Neural progenitor cell (in vitro differentiated cells): ENCODE data around the gene SLC6A9. TPM values are rescaled to one million over a fixed set of nuclear protein-coding genes. Genes with fewer than 3 reads are reported as not detected.

Source experiments
- DNase-seq: peaks from one replicate; pipeline ENCODE4 v3.0.0-alpha.2; 2016; ENCODE audit warnings: low spot score
- H2AFZ ChIP-seq: fragments of 200-600 bp; sonication (generic); replicated peaks from 2 replicates; pipeline ENCODE4 v1.6.1; 2016; ENCODE audit warnings: antibody characterized with exemption
- H3F3A ChIP-seq: fragments of 200-600 bp; sonication (generic); 2 replicates; pipeline ENCODE4 v1.6.1; 2016; ENCODE audit warnings: antibody characterized with exemption, low read depth
- H3K27ac ChIP-seq: fragments of 200-600 bp; sonication (generic); 2 replicates; pipeline ENCODE4 v1.5.1; 2016; ENCODE audit warnings: mild to moderate bottlenecking
- H3K27me3 ChIP-seq: fragments of 200-600 bp; sonication (generic); 2 replicates; pipeline ENCODE4 v1.6.1; 2016; ENCODE audit warnings: mild to moderate bottlenecking, moderate library complexity
- H3K36me3 ChIP-seq: fragments of 200-600 bp; sonication (generic); 2 replicates; pipeline ENCODE4 v1.5.1; 2016
- H3K4me1 ChIP-seq: fragments of 200-600 bp; sonication (generic); 2 replicates; pipeline ENCODE4 v1.6.1; 2016; ENCODE audit warnings: mixed run types
- H3K4me2 ChIP-seq: fragments of 200-600 bp; sonication (generic); 2 replicates; pipeline ENCODE4 v1.6.1; 2016
- H3K4me3 ChIP-seq: fragments of 200-600 bp; sonication (generic); 2 replicates; pipeline ENCODE4 v1.5.1; 2016
- H3K79me2 ChIP-seq: fragments of 200-600 bp; sonication (generic); 2 replicates; pipeline ENCODE4 v1.6.1; 2016; ENCODE audit warnings: low read depth
- H3K9ac ChIP-seq: fragments of 200-600 bp; sonication (generic); 2 replicates; pipeline ENCODE4 v1.6.1; 2016
- H3K9me3 ChIP-seq: fragments of 200-600 bp; sonication (generic); 2 replicates; pipeline ENCODE4 v1.5.1; 2016; ENCODE audit warnings: low read depth
- H4K20me1 ChIP-seq: fragments of 200-600 bp; sonication (generic); 2 replicates; pipeline ENCODE4 v1.6.1; 2016; ENCODE audit warnings: low read depth
- H3K27ac Mint-ChIP-seq: 3 replicates; pipeline ENCODE4 v1.8.0; 2021; ENCODE audit warnings: mixed read lengths
- H3K27me3 Mint-ChIP-seq: 2 replicates; pipeline ENCODE4 v1.8.0; 2022; ENCODE audit warnings: low read depth, mild to moderate bottlenecking, inconsistent platforms, moderate library complexity, mixed read lengths; ENCODE audit not compliant: insufficient read depth
- H3K36me3 Mint-ChIP-seq: 3 replicates; pipeline ENCODE4 v1.8.0; 2021; ENCODE audit warnings: mixed read lengths
- H3K4me1 Mint-ChIP-seq: 3 replicates; pipeline ENCODE4 v1.8.0; 2021; ENCODE audit warnings: mixed read lengths
- H3K4me3 Mint-ChIP-seq: 3 replicates; pipeline ENCODE4 v1.8.0; 2021; ENCODE audit warnings: mild to moderate bottlenecking, moderate library complexity, mixed read lengths
- H3K9me3 Mint-ChIP-seq: 3 replicates; pipeline ENCODE4 v1.8.0; 2020; ENCODE audit warnings: mixed read lengths
- EZH2 ChIP-seq: fragments of 200-600 bp; sonication (generic); IDR thresholded peaks from 2 replicates; pipeline ENCODE4 v1.6.1; 2017; ENCODE audit warnings: antibody characterized with exemption, mild to moderate bottlenecking, moderate library complexity
- EZH2phosphoT487 ChIP-seq: fragments of 200-600 bp; sonication (generic); IDR thresholded peaks from 2 replicates; pipeline ENCODE4 v1.6.1; 2017; ENCODE audit warnings: antibody characterized with exemption
- total RNA-seq: library from RNA; depleted of rRNA; stranded (reverse); fragments of >200 nt; gene quantifications from 2 replicates; pipeline ENCODE4 v1.2.3, GENCODE V29; 2015; ENCODE audit warnings: low replicate concordance
- TF ChIP-seq, protein P1 (sequence below): fragments of 200-600 bp; sonication (generic); IDR thresholded peaks from 2 replicates; pipeline ENCODE4 v1.5.1; 2017; ENCODE audit warnings: antibody characterized with exemption, mild to moderate bottlenecking

Gene SLC6A9
- total RNA-seq, 1 donor from 2014 or later, result 1.4 TPM

DNA sequence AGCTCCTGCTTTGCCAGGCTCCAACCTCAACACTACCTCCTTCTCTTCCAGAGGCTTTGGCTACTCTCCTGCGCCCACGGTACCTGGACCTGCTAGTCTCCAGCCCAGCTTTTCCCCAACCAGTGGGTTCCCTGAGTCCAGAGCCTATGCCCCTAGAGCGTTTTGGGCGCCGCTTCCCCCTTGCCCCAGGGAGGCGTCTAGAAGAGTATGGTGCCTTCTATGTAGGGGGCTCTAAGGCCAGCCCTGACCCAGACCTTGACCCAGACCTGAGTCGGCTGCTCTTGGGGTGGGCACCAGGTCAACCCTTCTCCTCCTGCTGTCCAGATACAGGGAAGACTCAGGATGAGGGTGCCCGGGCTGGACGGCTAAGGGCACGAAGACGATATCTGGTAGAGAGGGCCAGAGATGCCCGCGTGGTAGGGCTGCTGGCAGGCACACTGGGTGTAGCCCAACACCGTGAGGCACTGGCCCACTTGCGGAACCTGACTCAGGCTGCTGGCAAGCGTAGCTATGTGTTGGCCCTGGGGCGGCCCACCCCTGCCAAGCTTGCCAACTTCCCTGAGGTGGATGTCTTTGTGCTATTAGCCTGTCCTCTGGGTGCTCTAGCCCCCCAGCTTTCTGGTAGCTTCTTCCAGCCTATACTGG is 59.8 kb downstream of the SLC6A9 start:
- peaks cover 18% of the 10 kb centered on the region for H4K20me1 ChIP-seq
- H3F3A ChIP-seq, result peaks cover 30% of the 10 kb centered on the region
- no peak overlapping the region for H3K27ac ChIP-seq
- H3K4me3 ChIP-seq, result no peak overlapping the region
- no peak overlapping the region for H3K4me2 ChIP-seq
- Mint-ChIP-seq H3K4me3 (peak overlapping the region; percentile 96), H3K4me1 (peaks cover 34% of the 10 kb centered on the region), H3K9me3 (no peaks in the 10 kb centered on the region), H3K27me3 (no peaks in the 10 kb centered on the region), H3K27ac (no peak overlapping the region), H3K36me3 (peaks cover 7% of the 10 kb centered on the region)
- H2AFZ ChIP-seq, result no peak overlapping the region
- no peaks in the 10 kb centered on the region for H3K9me3 ChIP-seq
- no peak for DNase-seq
- no peak overlapping the region for H3K9ac ChIP-seq
- peaks cover 7% of the 10 kb centered on the region for H3K4me1 ChIP-seq
- TF ChIP-seq, protein P1, sequence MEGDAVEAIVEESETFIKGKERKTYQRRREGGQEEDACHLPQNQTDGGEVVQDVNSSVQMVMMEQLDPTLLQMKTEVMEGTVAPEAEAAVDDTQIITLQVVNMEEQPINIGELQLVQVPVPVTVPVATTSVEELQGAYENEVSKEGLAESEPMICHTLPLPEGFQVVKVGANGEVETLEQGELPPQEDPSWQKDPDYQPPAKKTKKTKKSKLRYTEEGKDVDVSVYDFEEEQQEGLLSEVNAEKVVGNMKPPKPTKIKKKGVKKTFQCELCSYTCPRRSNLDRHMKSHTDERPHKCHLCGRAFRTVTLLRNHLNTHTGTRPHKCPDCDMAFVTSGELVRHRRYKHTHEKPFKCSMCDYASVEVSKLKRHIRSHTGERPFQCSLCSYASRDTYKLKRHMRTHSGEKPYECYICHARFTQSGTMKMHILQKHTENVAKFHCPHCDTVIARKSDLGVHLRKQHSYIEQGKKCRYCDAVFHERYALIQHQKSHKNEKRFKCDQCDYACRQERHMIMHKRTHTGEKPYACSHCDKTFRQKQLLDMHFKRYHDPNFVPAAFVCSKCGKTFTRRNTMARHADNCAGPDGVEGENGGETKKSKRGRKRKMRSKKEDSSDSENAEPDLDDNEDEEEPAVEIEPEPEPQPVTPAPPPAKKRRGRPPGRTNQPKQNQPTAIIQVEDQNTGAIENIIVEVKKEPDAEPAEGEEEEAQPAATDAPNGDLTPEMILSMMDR, result no peak
- TF ChIP-seq EZH2, result no peak
- TF ChIP-seq EZH2phosphoT487, result no peak
- peaks cover 27% of the 10 kb centered on the region for H3K79me2 ChIP-seq
- H3K36me3 ChIP-seq, result no peaks in the 10 kb centered on the region
- H3K27me3 ChIP-seq, result no peaks in the 10 kb centered on the region

DNA sequence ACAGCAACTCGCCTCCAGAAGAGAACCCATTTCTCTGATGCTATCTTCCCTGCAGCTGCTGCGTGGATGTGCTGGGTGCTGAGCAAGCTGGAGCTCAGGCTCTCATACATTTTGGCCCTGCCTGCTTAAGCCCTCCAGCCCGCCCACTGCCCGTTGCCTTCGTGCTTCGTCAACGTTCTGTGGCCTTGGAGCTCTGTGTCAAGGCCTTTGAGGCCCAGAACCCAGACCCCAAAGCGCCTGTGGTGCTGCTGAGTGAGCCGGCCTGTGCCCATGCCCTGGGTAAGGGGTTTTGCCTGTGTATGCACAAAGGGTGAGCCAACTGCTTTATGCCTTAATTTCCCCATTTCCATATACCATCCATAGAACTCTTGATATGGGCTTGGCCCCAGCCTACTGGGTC is 60.4 kb downstream of the SLC6A9 start:
- no peak overlapping the region for H3K27ac ChIP-seq
- H3K27me3 ChIP-seq, result no peaks in the 10 kb centered on the region
- DNase-seq, result no peak
- Mint-ChIP-seq H3K9me3 (no peaks in the 10 kb centered on the region), H3K36me3 (peaks cover 7% of the 10 kb centered on the region), H3K27me3 (no peaks in the 10 kb centered on the region), H3K27ac (no peak overlapping the region), H3K4me3 (peak overlapping the region; percentile 96), H3K4me1 (peaks cover 28% of the 10 kb centered on the region)
- H3K9ac ChIP-seq, result no peak overlapping the region
- H3K79me2 ChIP-seq, result peaks cover 21% of the 10 kb centered on the region
- no peaks in the 10 kb centered on the region for H3K36me3 ChIP-seq
- no peaks in the 10 kb centered on the region for H3K9me3 ChIP-seq
- peaks cover 6% of the 10 kb centered on the region for H3K4me1 ChIP-seq
- TF ChIP-seq EZH2phosphoT487, result no peak
- TF ChIP-seq EZH2, result no peak
- TF ChIP-seq, protein P1, result no peak
- no peak overlapping the region for H2AFZ ChIP-seq
- H4K20me1 ChIP-seq, result peaks cover 12% of the 10 kb centered on the region
- peak overlapping the region; percentile 86 for H3K4me2 ChIP-seq
- no peak overlapping the region for H3K4me3 ChIP-seq
- H3F3A ChIP-seq, result peaks cover 29% of the 10 kb centered on the region

DNA sequence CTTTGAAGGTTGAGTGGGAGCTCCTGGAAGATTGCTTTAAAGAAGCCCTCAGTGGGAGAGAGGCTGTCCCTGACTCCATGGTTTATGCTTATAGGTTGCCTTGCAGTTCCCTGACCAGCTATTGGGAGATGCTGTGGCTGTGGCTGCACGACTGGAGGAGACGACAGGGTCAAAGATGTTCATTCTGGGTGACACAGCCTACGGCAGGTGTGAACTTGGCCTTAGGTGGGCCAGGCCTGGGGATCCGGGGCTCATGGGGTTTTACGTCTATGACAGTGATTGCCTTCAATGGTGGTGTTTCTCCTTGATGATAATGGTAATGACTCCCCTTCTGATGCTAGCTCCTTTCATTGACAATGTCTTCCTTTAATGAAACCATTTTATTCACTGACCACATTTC is 60.8 kb downstream of the SLC6A9 start:
- Histone ChIP-seq H4K20me1 (peaks cover 8% of the 10 kb centered on the region), H3F3A (peaks cover 25% of the 10 kb centered on the region), H2AFZ (no peak overlapping the region), H3K27ac (no peak overlapping the region), H3K4me3 (peak overlapping the region; percentile 94), H3K4me2 (peak overlapping the region; percentile 86), H3K36me3 (no peaks in the 10 kb centered on the region), H3K4me1 (peaks cover 3% of the 10 kb centered on the region), H3K9ac (peak overlapping the region; percentile 61), H3K27me3 (no peaks in the 10 kb centered on the region), H3K79me2 (peaks cover 17% of the 10 kb centered on the region), H3K9me3 (no peaks in the 10 kb centered on the region)
- Mint-ChIP-seq H3K27ac (no peak overlapping the region), H3K36me3 (peaks cover 7% of the 10 kb centered on the region), H3K4me1 (peaks cover 24% of the 10 kb centered on the region), H3K9me3 (no peaks in the 10 kb centered on the region), H3K27me3 (no peaks in the 10 kb centered on the region), H3K4me3 (peak overlapping the region; percentile 96)
- DNase-seq, result no peak
- TF ChIP-seq EZH2 (no peak), EZH2phosphoT487 (no peak)
- TF ChIP-seq, protein P1, result no peak
